HG02884 (cell line): ENCODE measurements around the gene KRT77.

Experiments used
- ATAC-seq: cut with Tn5 transposase; IDR thresholded peaks from one replicate; pipeline ENCODE4 v1.9.1; 2021; ENCODE audit warnings: mild to moderate bottlenecking, moderate library complexity; ENCODE audit not compliant: unreplicated experiment

The KRT77 gene

DNA sequence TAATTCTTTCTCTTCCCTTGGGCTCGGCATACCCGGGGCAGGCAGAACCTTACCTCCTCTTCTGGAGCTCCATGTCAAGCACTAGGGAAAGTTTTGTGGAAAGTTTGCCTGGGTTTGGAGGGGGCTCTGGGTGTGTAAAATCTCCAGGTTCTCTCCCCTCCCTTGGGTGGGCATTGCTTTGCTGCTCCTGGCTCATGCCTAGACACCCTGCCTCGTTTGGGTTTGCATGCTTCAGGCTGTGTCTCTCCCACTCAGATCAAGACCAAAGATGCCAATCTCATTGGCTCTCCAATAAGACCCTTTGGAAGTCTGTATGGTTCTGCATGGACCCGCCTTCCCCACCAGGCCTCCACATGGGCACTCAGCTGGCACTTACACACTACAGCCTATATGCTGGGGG is 45.1 kb downstream of the KRT77 start:
- ATAC-seq = no peak

DNA sequence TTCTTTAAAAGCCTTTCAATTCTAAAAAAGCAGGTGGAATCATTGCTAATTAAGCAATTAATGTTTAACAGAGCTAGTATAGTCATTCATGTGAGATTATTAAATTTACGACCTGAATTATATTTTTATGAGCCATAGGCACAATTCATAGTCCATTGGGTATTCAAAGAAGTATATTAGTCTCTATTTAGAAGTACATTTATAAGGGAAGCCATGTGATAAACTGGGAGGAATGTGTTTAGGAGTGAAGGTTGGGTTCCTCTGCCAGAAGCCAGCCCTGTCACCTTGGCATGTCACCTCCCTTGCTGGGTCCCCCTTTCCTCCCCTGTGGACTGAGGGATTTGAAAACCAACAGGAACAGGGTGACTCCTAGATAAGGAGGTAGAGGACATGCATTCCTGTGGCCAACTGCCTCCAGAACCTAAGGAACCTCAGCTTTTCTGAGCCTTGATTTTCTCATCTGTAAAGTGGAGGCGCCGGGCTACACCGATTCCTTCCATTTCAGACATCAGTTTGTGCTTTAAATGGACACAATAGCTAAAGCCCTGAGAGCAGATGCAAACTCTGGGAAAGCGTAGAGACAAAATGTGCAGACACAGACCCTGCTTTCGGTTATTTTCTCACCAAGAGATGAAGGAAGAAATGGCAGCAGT is 45.9 kb downstream of the KRT77 start:
- ATAC-seq = no peak

DNA sequence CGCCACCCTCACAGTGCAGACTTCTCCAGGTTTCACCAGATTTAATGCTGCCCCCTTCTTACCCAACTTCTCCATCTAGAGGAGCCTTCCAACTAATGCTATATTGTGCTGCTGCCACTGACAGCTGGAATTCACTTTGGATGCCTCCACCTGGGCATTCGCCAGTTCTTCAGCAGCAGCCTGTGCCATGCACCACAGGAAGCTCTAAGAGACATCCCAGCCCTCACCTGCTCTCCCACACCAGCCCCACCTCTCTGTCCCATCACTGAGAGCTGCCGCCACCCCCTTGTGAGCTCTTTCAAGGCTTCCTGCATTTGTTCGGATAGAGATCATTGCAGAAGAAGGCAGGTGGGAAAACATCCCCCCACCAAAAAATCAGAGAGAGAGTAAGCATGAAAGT is 46.7 kb downstream of the KRT77 start:
- no peak for ATAC-seq

DNA sequence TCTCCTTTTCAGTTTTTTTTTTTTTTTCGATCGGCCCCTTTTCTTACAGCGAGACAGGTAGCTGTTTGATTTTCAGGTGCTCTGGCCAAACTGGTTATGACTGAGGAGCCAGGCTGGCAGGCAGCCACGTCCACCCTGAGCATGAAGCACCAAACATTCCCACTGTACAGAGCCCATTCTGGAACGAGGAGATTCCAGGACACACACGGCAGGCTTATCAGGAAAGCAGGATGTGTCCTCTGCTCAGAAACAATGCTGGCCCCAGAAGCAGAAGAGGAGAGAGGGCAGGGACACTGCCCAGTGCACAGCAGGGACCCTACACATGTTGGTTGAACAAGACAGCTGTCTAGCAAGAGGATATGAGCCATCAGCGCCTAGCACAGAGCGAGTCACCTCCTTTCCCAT is 47.6 kb downstream of the KRT77 start:
- ATAC-seq = no peak

GRCh38 chr12:52655251-52655650 is 48.1 kb downstream of the KRT77 start:
- ATAC-seq = no peak

DNA sequence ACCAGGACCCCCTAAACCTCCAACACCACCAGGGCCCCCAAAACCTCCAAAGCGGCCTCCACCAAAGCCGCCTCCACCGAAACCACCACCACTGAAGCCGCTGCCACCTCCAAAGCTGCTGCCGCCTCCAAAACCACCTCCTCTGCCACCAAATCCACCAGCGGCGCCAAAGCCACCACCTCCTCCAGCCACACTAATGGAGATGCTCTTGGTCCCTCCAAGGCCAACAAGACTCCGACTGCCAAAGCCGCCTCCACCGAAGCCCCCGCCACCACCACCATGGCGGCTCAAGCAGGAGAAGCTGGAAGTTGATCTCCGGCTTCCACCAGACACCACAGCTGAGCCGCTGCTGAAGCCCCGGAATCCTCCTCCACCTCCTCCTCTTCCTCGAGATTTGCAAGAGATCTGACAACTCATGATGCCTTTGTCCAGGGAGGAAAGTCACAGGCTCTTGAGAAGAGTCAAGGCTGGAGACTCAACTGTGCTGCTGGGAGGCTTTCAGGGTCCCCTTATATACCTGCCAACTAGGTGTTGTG is 51.5 kb downstream of the KRT77 start, which contains the start of gene KRT2:
KRT2 (minus strand) TSS at position 486 of the 536 bp plus-strand sequence; CDS start at position 417, 69 bp downstream.
- ATAC-seq = no peak

- ATAC-seq = no peak
Observed at GRCh38 chr12:52650520-52651081, 52.7 kb downstream of the KRT77 start.

- no peak for ATAC-seq
Observed at GRCh38 chr12:52649066-52649465, 54.3 kb downstream of the KRT77 start.

DNA sequence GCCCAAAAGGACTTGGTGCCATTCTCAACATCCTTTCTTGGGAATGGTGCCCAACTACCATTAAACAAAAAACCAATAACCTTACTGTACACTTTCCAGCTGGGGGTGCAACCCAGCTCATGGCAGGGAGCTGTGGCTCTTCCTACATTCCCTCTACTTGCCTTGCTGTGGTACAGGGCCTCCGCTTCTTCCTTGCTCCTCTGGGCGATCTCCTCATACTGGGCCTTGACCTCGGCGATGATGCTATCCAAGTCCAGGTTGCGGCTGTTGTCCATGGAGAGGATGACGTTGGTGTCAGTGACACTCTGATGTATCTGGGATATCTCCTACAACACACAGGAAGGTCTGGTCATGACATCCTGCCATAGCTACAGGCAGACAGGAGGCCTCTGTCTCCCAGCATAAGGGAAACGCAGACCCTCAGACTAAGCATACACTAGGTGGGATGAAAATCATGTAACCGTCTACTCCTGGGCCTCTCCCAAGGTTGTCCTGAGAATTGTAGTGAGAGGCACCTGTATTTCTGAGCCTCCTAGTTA is 55.2 kb downstream of the KRT77 start:
- ATAC-seq = no peak

DNA sequence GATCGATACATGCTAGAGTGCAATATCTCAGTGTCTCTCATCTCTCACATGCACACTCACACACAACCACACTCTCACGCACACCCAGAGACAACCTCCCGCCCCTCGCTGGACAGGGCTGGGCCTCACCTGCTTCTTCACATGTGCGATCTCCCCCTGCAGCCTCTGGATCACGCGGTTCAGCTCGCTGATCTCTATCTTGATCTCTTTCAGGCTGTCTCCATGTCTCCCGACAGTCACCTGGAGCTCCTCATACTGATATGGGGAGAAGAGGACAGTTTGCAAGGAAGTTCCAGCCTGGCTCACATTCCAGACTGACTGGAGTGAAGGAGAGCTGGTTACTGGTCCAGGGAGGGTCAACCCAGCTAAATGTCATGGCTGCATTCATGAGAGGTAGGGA is 55.7 kb downstream of the KRT77 start:
- no peak for ATAC-seq

DNA sequence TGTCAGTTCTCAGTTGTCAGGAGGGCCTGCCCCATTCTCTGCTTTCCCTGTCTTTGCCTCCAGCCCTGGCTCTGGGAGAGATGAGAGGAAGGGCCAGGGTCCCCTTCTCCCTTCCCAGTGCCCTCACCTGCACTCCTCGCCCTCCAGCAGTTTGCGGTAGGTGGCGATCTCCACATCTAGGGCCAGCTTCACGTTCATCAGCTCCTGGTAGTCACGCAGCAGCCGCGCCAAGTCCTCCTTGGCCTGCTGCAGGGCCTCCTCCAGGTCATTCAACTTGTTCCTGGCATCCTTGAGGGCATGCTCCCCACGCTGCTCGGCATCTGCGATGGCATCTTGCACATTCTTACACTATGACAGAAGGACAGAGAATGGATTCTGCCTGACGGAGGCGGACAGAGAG is 56.7 kb downstream of the KRT77 start:
- no peak for ATAC-seq

DNA sequence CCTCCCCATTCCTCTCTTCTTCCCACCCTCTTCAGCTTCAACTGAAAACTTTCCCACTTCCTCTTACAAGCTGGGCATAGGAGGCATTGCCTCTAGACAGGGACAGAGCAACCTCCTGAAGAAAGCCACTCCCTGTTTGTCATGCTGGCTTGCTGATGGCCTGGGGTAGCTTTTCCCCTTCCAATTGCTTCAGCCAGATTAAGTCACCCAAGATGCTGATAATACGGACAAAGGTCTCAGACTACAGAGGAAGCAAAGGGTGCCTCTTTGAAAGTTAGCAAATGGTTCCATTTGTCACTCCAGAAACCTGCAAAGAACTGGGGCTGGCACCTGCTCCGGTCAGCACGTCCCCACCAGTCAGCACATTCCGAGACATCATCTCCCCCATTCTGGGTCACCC is 57.3 kb downstream of the KRT77 start:
- ATAC-seq = no peak

DNA sequence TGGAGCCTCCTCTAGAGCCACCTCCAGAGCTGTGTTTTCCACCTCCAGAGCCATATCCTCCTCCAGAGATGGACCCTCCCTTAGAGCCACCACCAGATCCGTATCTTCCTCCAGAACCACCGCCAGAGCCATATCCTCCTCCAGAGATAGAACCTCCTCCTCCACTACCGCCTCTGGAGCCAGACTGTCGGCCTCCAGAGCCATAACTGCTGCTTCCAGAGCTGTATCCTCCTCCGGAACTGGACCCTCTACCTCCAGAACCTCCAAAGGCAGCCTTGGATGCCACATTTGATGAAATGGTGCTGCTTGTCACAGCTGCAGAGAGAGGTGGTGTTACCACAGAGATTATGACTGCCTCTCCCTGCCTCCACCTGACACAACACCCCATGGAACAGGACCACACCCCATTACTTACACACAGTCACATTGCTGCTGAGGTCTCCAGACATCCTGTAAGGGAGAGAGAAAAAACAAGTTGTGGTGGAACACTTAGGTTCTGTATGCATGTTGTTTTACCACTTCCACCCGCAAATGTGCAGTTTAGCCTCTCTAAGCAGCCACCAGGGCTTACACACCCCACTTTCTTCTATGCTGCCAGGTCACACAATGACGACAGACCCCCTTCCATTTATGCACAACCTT is 58.1 kb downstream of the KRT77 start:
- no peak for ATAC-seq

DNA sequence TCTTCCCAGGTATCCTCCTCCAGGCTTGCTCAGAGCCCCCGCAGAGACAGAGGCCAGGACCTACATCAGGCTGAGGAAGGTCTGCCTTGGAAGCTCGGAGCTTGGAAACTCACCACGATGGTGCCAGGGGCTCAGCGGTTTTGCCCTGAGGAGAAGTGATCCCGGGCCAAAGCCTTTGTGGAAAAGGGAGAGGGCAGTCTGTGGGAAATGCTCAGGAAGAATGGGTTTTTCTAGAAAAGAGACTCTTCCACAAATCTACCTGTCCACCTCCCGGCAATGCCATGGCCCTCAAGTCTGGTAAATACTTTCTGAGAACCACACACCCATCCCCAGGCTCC is 59.3 kb downstream of the KRT77 start:
- ATAC-seq = no peak

DNA sequence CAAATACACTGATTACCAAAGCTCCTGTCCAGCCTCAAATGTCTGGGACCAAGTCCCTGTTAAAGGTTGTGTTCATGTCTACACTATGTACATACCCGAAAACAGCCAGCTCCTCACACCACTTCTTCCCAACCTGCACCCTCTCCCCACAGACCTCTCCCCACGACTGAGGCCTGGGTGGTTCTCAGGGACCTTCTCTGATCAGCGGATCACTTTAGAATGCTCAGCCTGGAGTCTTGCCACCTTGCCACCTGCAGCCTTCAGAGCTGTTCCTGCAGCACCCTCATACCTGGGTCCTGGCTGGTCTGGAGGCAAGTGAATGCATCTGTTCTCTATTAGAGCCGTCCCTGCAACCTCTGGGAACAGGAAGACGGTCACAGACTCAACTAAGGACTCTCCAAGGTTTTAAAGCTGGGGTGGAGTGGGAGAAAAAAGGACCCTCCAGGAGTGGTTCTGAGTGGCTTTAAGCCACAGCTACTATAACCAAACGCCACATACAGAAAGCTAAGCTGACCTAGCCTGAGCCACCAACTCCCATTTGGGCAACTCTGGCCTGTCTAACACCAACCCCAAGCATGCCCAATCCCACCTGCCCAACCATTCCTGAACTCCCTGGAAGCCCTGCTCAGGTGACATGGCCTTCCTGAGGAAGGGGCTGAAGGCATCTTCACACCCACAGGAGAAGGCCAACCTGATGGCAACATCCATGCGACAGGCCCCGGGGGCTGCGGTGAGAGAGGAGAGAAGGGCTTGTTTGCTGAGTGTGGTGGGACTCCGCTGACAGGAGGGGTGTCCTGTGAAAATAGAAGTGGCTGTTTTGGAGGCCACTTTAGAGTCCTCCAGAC is 59.9 kb downstream of the KRT77 start:
- no peak for ATAC-seq

DNA sequence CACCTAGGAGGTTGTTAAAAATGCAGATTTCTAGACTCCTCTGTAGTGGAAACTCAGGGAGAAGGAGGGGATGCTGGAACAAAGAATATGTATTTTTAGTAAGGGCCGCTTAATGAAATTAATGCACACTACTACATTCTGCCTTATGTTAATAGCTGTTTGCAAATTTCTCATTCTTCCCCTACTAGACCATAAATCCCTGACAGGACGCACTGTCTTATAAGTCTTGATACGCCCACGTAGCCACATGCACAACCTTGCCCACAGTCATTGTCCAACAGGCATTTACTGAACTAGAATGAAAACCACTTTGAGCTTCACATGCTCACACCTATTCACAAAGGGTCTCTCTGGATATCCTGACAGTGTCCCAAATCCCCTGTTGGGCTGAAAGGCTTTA is 61.9 kb downstream of the KRT77 start:
- no peak for ATAC-seq
